ENCODE data around the gene RAD54L.
"Not testable (repeated sequence)": the region's sequence is repeated elsewhere in the genome, so short reads cannot be mapped to it uniquely, and the experiment has no call there.

GRCh38 chr1:46238865-46239264 is 8.7 kb upstream of the RAD54L start:
- not testable (repeated sequence) for TF ChIP-seq POLR2A, CTCF (IDR thresholded peaks at IDR 0.05)
